ENCODE data around the gene PDE8B.

- TF ChIP-seq CTCF (conservative IDR thresholded peaks at IDR 0.05; ENCODE audit: low read depth in 2 of 2), result no peak
- TF ChIP-seq EZH2phosphoT487 (IDR thresholded peaks at IDR 0.05; ENCODE audit: unreplicated experiment), result no peak
- no peak for TF ChIP-seq REST (IDR thresholded peaks at IDR 0.05; ENCODE audit: unreplicated experiment)
Measured at GRCh38 chr5:77354454-77354853, 144.0 kb downstream of the PDE8B start.

All from GM23338 (cell line).